IMR-90 (cell line): ENCODE results near the gene NEURL1B. TPM values are rescaled to one million over a fixed set of nuclear protein-coding genes. Genes with fewer than 3 reads are reported as not detected.

Experiments used
- ATAC-seq: fragments of 200-7000 bp; cut with Tn5 transposase; 2 replicates; pipeline ENCODE4 v1.9.1; 2020; ENCODE audit warnings: low read depth, mild to moderate bottlenecking, moderate library complexity
- BruUV-seq: library from RNA; stranded (reverse); fragments of 400-500 nt; replicated peaks from 2 replicates; lab custom pipeline; 2021; lab: Mats Ljungman, UMichigan
- CTCF ChIA-PET: fragments of 300-600 bp; formaldehyde crosslinking; extraction: SDS; loops from one replicate; lab custom pipeline; 2021; ENCODE audit warnings: antibody characterized with exemption; lab: Yijun Ruan, JAX
- POLR2A ChIA-PET: fragments of 300-600 bp; sonication (Branson Sonifier 250); formaldehyde crosslinking; loops from one replicate; lab custom pipeline; 2022; ENCODE audit warnings: antibody characterized with exemption; ENCODE audit not compliant: unreplicated experiment; lab: Charles Lee
- DNase-seq: peaks from one replicate; pipeline ENCODE4 v3.0.0; 2013
- H2AFZ ChIP-seq: replicated peaks from 2 replicates; pipeline ENCODE3; 2013; ENCODE audit warnings: low read length, mild to moderate bottlenecking; ENCODE audit not compliant: poor library complexity
- H2AK5ac ChIP-seq: 2 replicates; pipeline ENCODE4 v1.6.1; 2013; ENCODE audit warnings: low read depth, low read length, inconsistent platforms
- H2AK9ac ChIP-seq: replicated peaks from 2 replicates; pipeline ENCODE3; 2013; ENCODE audit warnings: mild to moderate bottlenecking, low read depth, low read length, moderate library complexity; ENCODE audit not compliant: poor library complexity
- H2BK120ac ChIP-seq: 2 replicates; pipeline ENCODE4 v1.6.1; 2013; ENCODE audit warnings: low read depth, low read length, inconsistent platforms
- H2BK15ac ChIP-seq: 3 replicates; pipeline ENCODE4 v1.6.1; 2013; ENCODE audit warnings: low read depth, low read length, inconsistent platforms
- H2BK20ac ChIP-seq: 2 replicates; pipeline ENCODE4 v1.6.1; 2013; ENCODE audit warnings: low read depth, mild to moderate bottlenecking, inconsistent platforms, low read length, moderate library complexity
- H2BK5ac ChIP-seq: 2 replicates; pipeline ENCODE4 v1.6.1; 2013; ENCODE audit warnings: mild to moderate bottlenecking, low read depth, low read length, inconsistent platforms; ENCODE audit not compliant: poor library complexity, severe bottlenecking
- H3K14ac ChIP-seq: replicated peaks from 2 replicates; pipeline ENCODE4 v1.6.1; 2013; ENCODE audit warnings: low read depth, low read length, inconsistent platforms
- H3K18ac ChIP-seq: 2 replicates; pipeline ENCODE4 v1.6.1; 2013; ENCODE audit warnings: low read depth, low read length, control low read depth
- H3K23ac ChIP-seq: 2 replicates; pipeline ENCODE4 v1.6.1; 2013; ENCODE audit warnings: low read depth, low read length, inconsistent platforms
- H3K27ac ChIP-seq: 2 replicates; pipeline ENCODE4 v1.5.1; 2013; ENCODE audit warnings: mild to moderate bottlenecking, control low read depth, low read length; ENCODE audit not compliant: insufficient read depth
- H3K27me3 ChIP-seq: 2 replicates; pipeline ENCODE4 v1.6.1; 2013; ENCODE audit warnings: low read length; ENCODE audit not compliant: control insufficient read depth, insufficient read depth
- H3K36me3 ChIP-seq: 2 replicates; pipeline ENCODE4 v1.6.1; 2013; ENCODE audit warnings: low read length, mixed read lengths; ENCODE audit not compliant: control insufficient read depth, insufficient read depth
- H3K4ac ChIP-seq: 2 replicates; pipeline ENCODE4 v1.6.1; 2013; ENCODE audit warnings: low read depth, low read length, inconsistent platforms
- H3K4me1 ChIP-seq: 2 replicates; pipeline ENCODE4 v1.6.1; 2013; ENCODE audit warnings: low read length, mixed read lengths; ENCODE audit not compliant: control insufficient read depth, insufficient read depth
- H3K4me2 ChIP-seq: 2 replicates; pipeline ENCODE4 v1.6.1; 2013; ENCODE audit warnings: low read depth, mild to moderate bottlenecking, control low read depth, low read length, moderate library complexity
- H3K4me3 ChIP-seq: 2 replicates; pipeline ENCODE4 v1.5.1; 2013; ENCODE audit warnings: low read depth, mild to moderate bottlenecking, control low read depth, low read length, moderate library complexity; ENCODE audit not compliant: insufficient read depth
- H3K56ac ChIP-seq: 2 replicates; pipeline ENCODE4 v1.6.1; 2013; ENCODE audit warnings: low read length, inconsistent platforms; ENCODE audit not compliant: insufficient read depth; ENCODE audit errors: extremely low read depth
- H3K79me1 ChIP-seq, 2 experiments: 2 replicates each; pipeline ENCODE4 v1.6.1; 2013; ENCODE audit warnings: low read length in 2 of 2, inconsistent platforms in 1 of 2, low read depth in 1 of 2
- H3K9ac ChIP-seq: 2 replicates; pipeline ENCODE4 v1.6.1; 2013; ENCODE audit warnings: low read depth, low read length, control low read depth
- H3K9me1 ChIP-seq: 2 replicates; pipeline ENCODE4 v1.6.1; 2013; ENCODE audit warnings: low read length, inconsistent platforms; ENCODE audit not compliant: insufficient read depth
- H3K9me3 ChIP-seq: 2 replicates; pipeline ENCODE4 v1.6.1; 2013; ENCODE audit warnings: low read length; ENCODE audit not compliant: control insufficient read depth, insufficient read depth
- H4K20me1 ChIP-seq: 2 replicates; pipeline ENCODE4 v1.6.1; 2013; ENCODE audit warnings: low read length, inconsistent platforms; ENCODE audit not compliant: insufficient read depth
- H4K5ac ChIP-seq: 2 replicates; pipeline ENCODE4 v1.6.1; 2013; ENCODE audit warnings: mild to moderate bottlenecking, low read depth, low read length, control low read depth
- H4K8ac ChIP-seq, 2 experiments: 2 replicates each; pipeline ENCODE4 v1.6.1; 2013; ENCODE audit warnings: low read depth in 2 of 2, low read length in 2 of 2, control low read depth in 1 of 2, inconsistent platforms in 1 of 2
- H4K91ac ChIP-seq: 2 replicates; pipeline ENCODE4 v1.6.1; 2013; ENCODE audit warnings: low read depth, low read length, inconsistent platforms; ENCODE audit not compliant: insufficient read depth
- BHLHE40 ChIP-seq: fragments of 150-350 bp; IDR thresholded peaks from 2 replicates; pipeline ENCODE4 v1.6.1; 2016; ENCODE audit warnings: mild to moderate bottlenecking, low read depth, low read length
- CEBPB ChIP-seq: IDR thresholded peaks from 2 replicates; pipeline ENCODE4 v1.6.1; 2012; ENCODE audit warnings: low read depth, low read length, improper control_type of control experiment
- CHD1 ChIP-seq: IDR thresholded peaks from 2 replicates; pipeline ENCODE4 v1.6.1; 2012; ENCODE audit warnings: low read depth, low read length, improper control_type of control experiment
- CTCF ChIP-seq: conservative IDR thresholded peaks from 2 replicates; pipeline ENCODE4 v1.5.1; 2012; ENCODE audit warnings: mild to moderate bottlenecking, low read depth, low read length, improper control_type of control experiment
- ELK1 ChIP-seq: fragments of 150-350 bp; IDR thresholded peaks from 2 replicates; pipeline ENCODE4 v1.6.1; 2016; ENCODE audit warnings: low read depth, mild to moderate bottlenecking, low read length, moderate library complexity, borderline replicate concordance
- FOS ChIP-seq: fragments of 150-350 bp; IDR thresholded peaks from 2 replicates; pipeline ENCODE4 v1.6.1; 2016; ENCODE audit warnings: low read depth, low read length
- MAFK ChIP-seq: IDR thresholded peaks from 2 replicates; pipeline ENCODE4 v1.6.1; 2012; ENCODE audit warnings: low read depth, low read length, improper control_type of control experiment
- NFE2L2 ChIP-seq: fragments of 150-350 bp; IDR thresholded peaks from 2 replicates; pipeline ENCODE4 v1.6.1; 2016; ENCODE audit warnings: low read depth, mild to moderate bottlenecking, low read length
- RAD21 ChIP-seq: IDR thresholded peaks from 2 replicates; pipeline ENCODE4 v1.6.1; 2012; ENCODE audit warnings: low read length, improper control_type of control experiment
- RCOR1 ChIP-seq: IDR thresholded peaks from 2 replicates; pipeline ENCODE4 v1.6.1; 2012; ENCODE audit warnings: mild to moderate bottlenecking, low read length, improper control_type of control experiment; ENCODE audit not compliant: insufficient replicate concordance
- RFX5 ChIP-seq: IDR thresholded peaks from 2 replicates; pipeline ENCODE4 v1.8.0; 2012; ENCODE audit warnings: low read depth, mild to moderate bottlenecking, low read length, moderate library complexity
- SMC3 ChIP-seq: fragments of 150-350 bp; IDR thresholded peaks from 2 replicates; pipeline ENCODE4 v1.6.1; 2016; ENCODE audit warnings: low read depth, mild to moderate bottlenecking, antibody characterized with exemption, low read length, moderate library complexity
- USF2 ChIP-seq: fragments of 150-350 bp; IDR thresholded peaks from 2 replicates; pipeline ENCODE4 v1.6.1; 2017; ENCODE audit warnings: mild to moderate bottlenecking, antibody characterized with exemption, low read length, low read depth
- WGBS, 2 experiments: methylation state at CpG; one replicate each; pipeline versions ENCODE4 v1.1.5 to v1.1.7; 2013; ENCODE audit warnings: missing lambda C conversion rate in 2 of 2; ENCODE audit not compliant: insufficient read length in 1 of 2; ENCODE audit errors: extremely low coverage in 2 of 2; 5-methylcytosine and 5-hydroxymethylcytosine counted together
- dilution Hi-C: fragments of 300-500 bp; cut with HindIII; formaldehyde crosslinking; loops from one replicate; pipeline ENCODE4 v1.14.3; 2018; ENCODE audit warnings: low sequenced_read_pairs; ENCODE audit not compliant: unreplicated experiment
- in situ Hi-C: fragments of 300-500 bp; cut with MboI; formaldehyde crosslinking; loops from 3 replicates; pipeline ENCODE4 v1.14.3; 2019; ENCODE audit warnings: low sequenced_read_pairs, inconsistent platforms, mixed read lengths
- intact Hi-C: fragments of 100-400 bp; cut with micrococcal nuclease; formaldehyde crosslinking; loops from 2 replicates; pipeline ENCODE4 v1.10.0; 2022
- polyA plus RNA-seq, 3 experiments: library from polyadenylated mRNA; depleted of rRNA; stranded (reverse); fragments of >200 nt; gene quantifications; 2 replicates each; pipeline ENCODE4 v1.2.3, GENCODE V29; 2012; ENCODE audit warnings: low replicate concordance in 1 of 3
- total RNA-seq: library from RNA; depleted of rRNA; stranded (reverse); fragments of >200 nt; gene quantifications from 2 replicates; pipeline ENCODE4 v1.2.3, GENCODE V29; 2012

NEURL1B gene
- total and polyA plus RNA-seq, 2 of the 4 experiments (the other 2 are of a cell fraction), result 1.8 to 2.8 TPM

- no peak overlapping the region for H2BK120ac ChIP-seq
- no peak for TF ChIP-seq BHLHE40
- no peak for TF ChIP-seq NFE2L2
- no peak for TF ChIP-seq FOS
- no peak for TF ChIP-seq SMC3
- TF ChIP-seq CTCF, result no peak
- no peak for TF ChIP-seq RFX5
- TF ChIP-seq USF2, result no peak
- no peak for TF ChIP-seq CHD1
- TF ChIP-seq MAFK, result no peak
- TF ChIP-seq CEBPB, result no peak
- no peak for TF ChIP-seq RAD21
- no peak for TF ChIP-seq ELK1
- TF ChIP-seq RCOR1, result no peak
- WGBS, 2 experiments, result 87% methylated on average over 6 of the region's 7 CpGs; no CpG with 5 or more reads in 1 of the 2 experiments
- no peak overlapping the region for H4K5ac ChIP-seq
- peaks cover 3% of the 10 kb centered on the region; the same call in 1 of the 2 replicates for H3K9me1 ChIP-seq
- dilution Hi-C loops, result no loop called here
- H3K36me3 ChIP-seq, result no peaks in the 10 kb centered on the region; the same call in 1 of the 2 replicates
- H3K4ac ChIP-seq, result no peak overlapping the region
- no peak overlapping the region for H2BK5ac ChIP-seq
- no peak overlapping the region for H2AFZ ChIP-seq
- no peak overlapping the region for H3K14ac ChIP-seq
- no peak overlapping the region for H2BK15ac ChIP-seq
- H4K8ac ChIP-seq, result no peak overlapping the region
- no peak overlapping the region for H3K9ac ChIP-seq
- no peak overlapping the region for H3K56ac ChIP-seq
- CTCF ChIA-PET, result interaction anchor here (1.0 kb wide), 1 partner anchor 26 kb away, joined by 3 read pairs; no protein-coding TSS in a partner anchor
- no peak overlapping the region for H3K23ac ChIP-seq
- H3K18ac ChIP-seq, result no peak overlapping the region
- H2AK5ac ChIP-seq, result no peak overlapping the region
- no peaks in the 10 kb centered on the region for H3K9me3 ChIP-seq
- POLR2A ChIA-PET, result no interaction called here
- H3K27ac ChIP-seq, result no peak overlapping the region
- no peaks in the 10 kb centered on the region for H4K20me1 ChIP-seq
- no peak for DNase-seq
- H4K91ac ChIP-seq, result no peak overlapping the region
- H3K4me1 ChIP-seq, result peaks cover 7% of the 10 kb centered on the region; the same call in 1 of the 2 replicates
- intact Hi-C loops, result no loop called here
- BruUV-seq, result no TSS peak
- no peaks in the 10 kb centered on the region for H3K79me1 ChIP-seq
- no peak overlapping the region for H2AK9ac ChIP-seq
- no peak for ATAC-seq
- no peak overlapping the region for H3K4me3 ChIP-seq
- H3K4me2 ChIP-seq, result no peak overlapping the region
- H3K27me3 ChIP-seq, result no peaks in the 10 kb centered on the region
- H2BK20ac ChIP-seq, result no peak overlapping the region
- in situ Hi-C loops, result no loop called here
Measured at GRCh38 chr5:172691886-172692285, 50.8 kb downstream of the NEURL1B start.
